Loucy (cell line): ENCODE measurements around the gene PARD3B.
A peak's percentile ranks its signal among the peaks of the same experiment; 100 is the strongest.

Experiments used
- H2AFZ ChIP-seq: fragments of 200-600 bp; sonication (generic); 2 replicates; pipeline ENCODE4 v1.6.0; 2016; ENCODE audit warnings: antibody characterized with exemption, mild to moderate bottlenecking, low read length, moderate library complexity
- H3F3A ChIP-seq: fragments of 200-600 bp; 2 replicates; pipeline ENCODE4 v1.6.0; 2016; ENCODE audit warnings: antibody characterized with exemption, low read depth, mild to moderate bottlenecking
- H3K27me3 ChIP-seq: fragments of 200-600 bp; sonication (generic); 2 replicates; pipeline ENCODE4 v1.6.1; 2014; ENCODE audit warnings: low read length, mild to moderate bottlenecking; ENCODE audit not compliant: insufficient read depth, poor library complexity, severe bottlenecking
- H3K36me3 ChIP-seq: fragments of 200-600 bp; sonication (generic); 2 replicates; pipeline ENCODE4 v1.6.1; 2016; ENCODE audit warnings: low read length; ENCODE audit not compliant: insufficient read depth
- H3K4me1 ChIP-seq: fragments of 200-600 bp; sonication (generic); 2 replicates; pipeline ENCODE4 v1.5.1; 2014; ENCODE audit warnings: low read length, mild to moderate bottlenecking; ENCODE audit not compliant: insufficient read depth, poor library complexity, severe bottlenecking
- H3K4me2 ChIP-seq: fragments of 200-600 bp; sonication (generic); 2 replicates; pipeline ENCODE4 v1.6.0; 2014; ENCODE audit warnings: antibody characterized with exemption, low read length, low read depth, mild to moderate bottlenecking; ENCODE audit not compliant: poor library complexity, severe bottlenecking
- H3K4me3 ChIP-seq: fragments of 200-600 bp; sonication (generic); 2 replicates; pipeline ENCODE4 v1.5.1; 2014; ENCODE audit warnings: low read length, mild to moderate bottlenecking, mixed read lengths; ENCODE audit not compliant: poor library complexity, severe bottlenecking
- H3K79me2 ChIP-seq: fragments of 200-600 bp; sonication (generic); 2 replicates; pipeline ENCODE4 v1.6.1; 2014; ENCODE audit warnings: low read length; ENCODE audit not compliant: insufficient read depth
- H3K9ac ChIP-seq: fragments of 200-600 bp; sonication (generic); 2 replicates; pipeline ENCODE4 v1.6.0; 2014; ENCODE audit warnings: mild to moderate bottlenecking, low read depth, low read length, moderate library complexity; ENCODE audit not compliant: poor library complexity, severe bottlenecking
- H3K9me2 ChIP-seq: fragments of 200-600 bp; sonication (generic); replicated peaks from 2 replicates; pipeline ENCODE4 v1.6.1; 2016; ENCODE audit warnings: low read depth, low read length, mixed read lengths
- H3K9me3 ChIP-seq: fragments of 200-600 bp; sonication (generic); 2 replicates; pipeline ENCODE4 v1.6.1; 2014; ENCODE audit warnings: mild to moderate bottlenecking, antibody characterized with exemption, low read length, low read depth; ENCODE audit not compliant: insufficient read depth
- H4K20me1 ChIP-seq: fragments of 200-600 bp; sonication (generic); 2 replicates; pipeline ENCODE4 v1.6.0; 2014; ENCODE audit warnings: antibody characterized with exemption, low read length, mild to moderate bottlenecking; ENCODE audit not compliant: insufficient read depth, poor library complexity, severe bottlenecking
- CTCF ChIP-seq: fragments of 200-600 bp; sonication (generic); conservative IDR thresholded peaks from 2 replicates; pipeline ENCODE4 v1.5.1; 2014; ENCODE audit warnings: mild to moderate bottlenecking, antibody characterized with exemption, low read length
- EZH2phosphoT487 ChIP-seq: fragments of 200-600 bp; IDR thresholded peaks from 2 replicates; pipeline ENCODE4 v1.6.1; 2018; ENCODE audit warnings: antibody characterized with exemption, mild to moderate bottlenecking, moderate library complexity, borderline replicate concordance

PARD3B gene

GRCh38 chr2:205040323-205040722 is 495.0 kb downstream of the PARD3B start:
- TF ChIP-seq EZH2phosphoT487 (no peak), CTCF (no peak)

DNA sequence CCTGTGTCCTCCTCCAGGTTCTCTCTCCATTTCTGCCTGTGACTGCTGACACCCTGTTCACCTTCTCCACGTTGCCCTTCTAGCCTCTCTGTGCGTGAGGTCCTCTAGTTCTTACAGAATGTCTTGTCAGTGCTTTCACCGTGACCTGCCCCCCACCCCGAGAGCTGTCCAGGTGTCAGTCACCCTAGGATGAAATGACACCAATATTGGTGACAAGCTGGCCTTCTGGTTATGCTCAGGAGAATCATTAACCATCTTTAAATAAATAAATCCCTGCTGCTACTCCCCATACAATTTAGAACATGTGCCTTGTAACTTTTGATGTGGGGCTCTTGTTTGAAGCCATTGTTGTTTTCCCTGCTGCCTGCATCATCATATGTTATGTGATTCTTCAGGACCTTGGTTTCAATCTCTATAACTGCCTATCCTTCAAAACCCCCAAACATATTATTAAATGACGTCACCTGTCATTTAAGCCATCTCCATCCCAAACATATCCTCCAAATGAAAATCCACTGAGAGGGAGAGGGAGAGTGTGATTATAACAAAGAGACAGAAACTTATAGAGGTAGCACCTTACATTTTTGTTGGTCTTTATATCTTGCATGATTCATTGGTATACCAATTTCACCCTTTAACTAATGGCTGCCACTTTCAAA is 496.3 kb downstream of the PARD3B start:
- H3K4me2 ChIP-seq: no peak overlapping the region
- no peaks in the 10 kb centered on the region for H3K9me3 ChIP-seq
- no peaks in the 10 kb centered on the region for H3K36me3 ChIP-seq

More at GRCh38 chr2:205040323-205040722, 495.0 kb downstream of the PARD3B start:
- Histone ChIP-seq H3K9me2 (no peaks in the 10 kb centered on the region), H2AFZ (no peak overlapping the region), H3F3A (no peaks in the 10 kb centered on the region), H3K4me3 (no peak overlapping the region), H3K27me3 (no peaks in the 10 kb centered on the region), H3K9me3 (no peaks in the 10 kb centered on the region), H3K4me1 (peaks cover 5% of the 10 kb centered on the region), H3K4me2 (no peak overlapping the region), H3K79me2 (no peaks in the 10 kb centered on the region), H3K36me3 (no peaks in the 10 kb centered on the region), H3K9ac (no peak overlapping the region), H4K20me1 (no peaks in the 10 kb centered on the region)

GRCh38 chr2:205043285-205043684 is 498.0 kb downstream of the PARD3B start:
- peaks cover 5% of the 10 kb centered on the region for H3K4me1 ChIP-seq
- H4K20me1 ChIP-seq: no peaks in the 10 kb centered on the region
- no peaks in the 10 kb centered on the region for H3K36me3 ChIP-seq
- H2AFZ ChIP-seq: 0 out of 2 replicates have a peak overlapping the region, but pooled peaks have one; percentile 16
- no peak overlapping the region for H3K4me2 ChIP-seq
- H3K9me2 ChIP-seq: no peaks in the 10 kb centered on the region
- H3K9me3 ChIP-seq: no peaks in the 10 kb centered on the region
- no peak overlapping the region for H3K4me3 ChIP-seq
- TF ChIP-seq CTCF: no peak
- TF ChIP-seq EZH2phosphoT487: no peak
- H3K9ac ChIP-seq: no peak overlapping the region
- no peaks in the 10 kb centered on the region for H3F3A ChIP-seq
- H3K79me2 ChIP-seq: no peaks in the 10 kb centered on the region
- H3K27me3 ChIP-seq: no peaks in the 10 kb centered on the region

More for the DNA sequence above, 496.3 kb downstream of the PARD3B start:
- Histone ChIP-seq H3F3A (no peaks in the 10 kb centered on the region), H3K4me1 (peaks cover 5% of the 10 kb centered on the region), H3K9me2 (no peaks in the 10 kb centered on the region), H3K4me3 (no peak overlapping the region), H3K27me3 (no peaks in the 10 kb centered on the region), H4K20me1 (no peaks in the 10 kb centered on the region), H3K9ac (no peak overlapping the region), H3K79me2 (no peaks in the 10 kb centered on the region), H2AFZ (no peak overlapping the region)
- TF ChIP-seq CTCF (no peak), EZH2phosphoT487 (no peak)
